Tibial artery (tissue), 4 donors: ENCODE measurements around the gene BRICD5.

Experiments used
- DNase-seq, 2 donors: peaks; one replicate each; pipeline ENCODE4 v3.0.0-alpha.2; 2019
- H3K27ac ChIP-seq, 2 donors: fragments of 200-600 bp; sonication (generic) in 1 of 2; 1 replicate in 1 of 2; 2 replicates in 1 of 2; pipeline ENCODE4 v1.5.1; 2018 to 2019; ENCODE audit warnings: mild to moderate bottlenecking in 1 of 2
- H3K27me3 ChIP-seq, 2 donors: fragments of 200-600 bp; sonication (generic) in 1 of 2; one replicate each; pipeline versions ENCODE4 v1.5.1 to v1.6.0; 2016 to 2019
- H3K36me3 ChIP-seq, 3 donors: fragments of 200-600 bp; sonication (generic) in 2 of 3; one replicate each; pipeline ENCODE4 v1.5.1; 2016 to 2019; ENCODE audit warnings: mild to moderate bottlenecking in 2 of 3
- H3K4me1 ChIP-seq, 4 donors: fragments of 200-600 bp; sonication (generic) in 2 of 4; 1 replicate in 3 of 4; 2 replicates in 1 of 4; pipeline ENCODE4 v1.5.1; 2016 to 2019
- H3K4me3 ChIP-seq, 2 donors: fragments of 200-600 bp; sonication (generic) in 1 of 2; 1 replicate in 1 of 2; 2 replicates in 1 of 2; pipeline ENCODE4 v1.5.1; 2018 to 2019; ENCODE audit warnings: mild to moderate bottlenecking in 2 of 2
- H3K9me3 ChIP-seq, 3 donors: fragments of 200-600 bp; sonication (generic) in 1 of 3; one replicate each; pipeline ENCODE4 v1.5.1; 2016 to 2019
- intact Hi-C: fragments of 100-400 bp; cut with DNase I; formaldehyde crosslinking; loops from one replicate; pipeline ENCODE4 v1.15.0; 2023; ENCODE audit warnings: low total_unique reads
- TF ChIP-seq, protein P1 (sequence below), 2 experiments: fragments of 200-600 bp in 1 of 2; fragments of 450-650 bp in 1 of 2; IDR thresholded peaks; one replicate each; pipeline ENCODE4 v1.5.1; 2017 to 2019; ENCODE audit warnings: antibody characterized with exemption in 2 of 2, mild to moderate bottlenecking in 1 of 2, moderate library complexity in 1 of 2

The BRICD5 gene

DNA sequence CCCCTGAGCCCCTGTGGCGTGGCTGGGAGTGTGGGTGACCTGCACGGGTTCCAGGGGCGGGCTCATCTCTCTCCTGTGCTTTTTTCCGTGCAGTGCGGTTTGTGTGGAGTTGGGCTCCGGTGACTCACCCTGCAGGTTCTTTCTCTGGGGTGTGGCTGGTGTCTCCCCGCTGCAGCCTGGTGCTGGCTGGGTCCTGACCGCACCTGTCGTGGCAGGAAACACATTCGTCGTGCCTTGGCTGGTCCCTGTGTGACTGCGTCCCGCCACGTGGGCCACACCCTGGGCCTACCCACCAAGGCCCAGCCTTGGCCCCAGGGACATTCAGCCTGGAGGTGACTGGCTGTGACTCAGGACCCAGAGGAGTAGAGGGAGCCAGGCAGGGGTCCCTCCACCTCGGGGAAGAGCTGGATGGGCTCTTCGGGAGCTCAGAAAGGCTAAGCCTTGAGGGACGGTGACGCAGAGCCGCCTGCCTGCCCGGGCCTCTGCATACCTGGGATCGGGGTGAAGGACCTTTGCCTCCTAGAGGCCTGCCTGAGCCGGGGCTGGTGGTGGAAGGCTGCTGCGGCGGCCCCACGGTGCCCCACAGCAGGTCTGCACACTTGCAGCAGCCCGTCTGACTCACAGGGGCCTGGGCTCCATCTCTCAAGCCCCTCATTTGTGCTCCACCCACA, 47.3 kb downstream of the BRICD5 start:
- intact Hi-C loops, result no loop called here
- Histone ChIP-seq H3K36me3 (peaks cover 13 to 32% (median 23%) of the 10 kb centered on the region in 3 donors), H3K27me3 (no peaks in the 10 kb centered on the region), H3K4me3 (no peak overlapping the region), H3K9me3 (no peaks in the 10 kb centered on the region), H3K27ac (no peak overlapping the region), H3K4me1 (peaks cover 0 to 54% (median 19%) of the 10 kb centered on the region in 4 donors)
- no peak for DNase-seq
- TF ChIP-seq, protein P1, sequence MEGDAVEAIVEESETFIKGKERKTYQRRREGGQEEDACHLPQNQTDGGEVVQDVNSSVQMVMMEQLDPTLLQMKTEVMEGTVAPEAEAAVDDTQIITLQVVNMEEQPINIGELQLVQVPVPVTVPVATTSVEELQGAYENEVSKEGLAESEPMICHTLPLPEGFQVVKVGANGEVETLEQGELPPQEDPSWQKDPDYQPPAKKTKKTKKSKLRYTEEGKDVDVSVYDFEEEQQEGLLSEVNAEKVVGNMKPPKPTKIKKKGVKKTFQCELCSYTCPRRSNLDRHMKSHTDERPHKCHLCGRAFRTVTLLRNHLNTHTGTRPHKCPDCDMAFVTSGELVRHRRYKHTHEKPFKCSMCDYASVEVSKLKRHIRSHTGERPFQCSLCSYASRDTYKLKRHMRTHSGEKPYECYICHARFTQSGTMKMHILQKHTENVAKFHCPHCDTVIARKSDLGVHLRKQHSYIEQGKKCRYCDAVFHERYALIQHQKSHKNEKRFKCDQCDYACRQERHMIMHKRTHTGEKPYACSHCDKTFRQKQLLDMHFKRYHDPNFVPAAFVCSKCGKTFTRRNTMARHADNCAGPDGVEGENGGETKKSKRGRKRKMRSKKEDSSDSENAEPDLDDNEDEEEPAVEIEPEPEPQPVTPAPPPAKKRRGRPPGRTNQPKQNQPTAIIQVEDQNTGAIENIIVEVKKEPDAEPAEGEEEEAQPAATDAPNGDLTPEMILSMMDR (IDR thresholded peaks at IDR 0.05), result no peak

DNA sequence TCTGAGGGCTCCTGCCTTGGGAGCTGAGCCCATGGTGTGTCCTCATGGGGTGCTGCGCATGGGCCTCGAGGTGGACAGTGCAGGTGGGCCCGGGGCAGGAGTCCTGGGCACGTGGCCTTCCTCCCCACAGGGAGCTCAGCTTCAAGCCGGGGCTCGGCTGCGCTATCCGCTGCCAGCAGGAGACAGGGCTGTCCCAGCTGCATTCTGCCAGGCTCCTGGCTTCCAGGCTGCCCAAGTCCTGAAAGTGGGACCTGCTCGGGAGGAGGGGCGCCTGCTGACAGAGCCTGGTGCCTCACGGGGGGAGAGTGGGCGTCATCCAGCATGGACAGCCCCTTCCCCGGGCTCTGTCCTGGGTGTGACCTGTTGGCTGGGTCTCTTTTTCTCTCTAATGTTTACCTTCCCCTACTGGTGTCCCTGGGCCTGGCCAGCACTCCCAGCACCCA, 48.0 kb downstream of the BRICD5 start:
- no peaks in the 10 kb centered on the region for H3K27me3 ChIP-seq
- H3K4me1 ChIP-seq, result peaks cover 0 to 60% (median 24%) of the 10 kb centered on the region in 4 donors
- no peaks in the 10 kb centered on the region for H3K9me3 ChIP-seq
- no peak for DNase-seq
- intact Hi-C loops, result no loop called here
- H3K27ac ChIP-seq, result no peak overlapping the region
- peaks cover 7 to 26% (median 16%) of the 10 kb centered on the region in 3 donors for H3K36me3 ChIP-seq
- TF ChIP-seq, protein P1 (IDR thresholded peaks at IDR 0.05), result no peak
- H3K4me3 ChIP-seq, result no peak overlapping the region

DNA sequence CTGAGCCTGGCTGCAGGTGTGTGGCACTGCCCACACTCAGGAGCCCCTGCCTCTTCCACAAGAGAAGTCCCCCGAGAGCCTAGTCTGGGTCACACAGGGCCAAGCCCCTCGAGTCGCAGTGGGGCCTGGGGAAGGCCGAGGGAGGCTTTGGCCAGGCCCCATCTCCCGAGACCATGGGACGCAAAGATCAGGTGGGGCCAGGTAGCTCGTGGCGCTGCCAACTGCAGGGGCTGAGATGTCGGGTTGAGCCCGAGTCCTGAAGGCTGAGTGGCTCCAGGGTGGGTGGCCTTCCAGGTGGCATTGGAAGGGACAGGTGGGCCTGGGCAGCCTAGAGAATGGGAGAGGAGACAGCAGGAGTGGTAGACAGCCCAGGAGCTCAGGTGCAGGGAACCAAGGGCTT, 48.8 kb downstream of the BRICD5 start:
- Histone ChIP-seq H3K9me3 (no peaks in the 10 kb centered on the region), H3K27me3 (no peaks in the 10 kb centered on the region), H3K36me3 (peaks cover 7 to 18% (median 9%) of the 10 kb centered on the region in 3 donors), H3K27ac (no peak overlapping the region), H3K4me1 (peaks cover 0 to 68% (median 32%) of the 10 kb centered on the region in 4 donors), H3K4me3 (no peak overlapping the region)
- TF ChIP-seq, protein P1 (IDR thresholded peaks at IDR 0.05), result no peak
- DNase-seq, result no peak
- intact Hi-C loops, result no loop called here

DNA sequence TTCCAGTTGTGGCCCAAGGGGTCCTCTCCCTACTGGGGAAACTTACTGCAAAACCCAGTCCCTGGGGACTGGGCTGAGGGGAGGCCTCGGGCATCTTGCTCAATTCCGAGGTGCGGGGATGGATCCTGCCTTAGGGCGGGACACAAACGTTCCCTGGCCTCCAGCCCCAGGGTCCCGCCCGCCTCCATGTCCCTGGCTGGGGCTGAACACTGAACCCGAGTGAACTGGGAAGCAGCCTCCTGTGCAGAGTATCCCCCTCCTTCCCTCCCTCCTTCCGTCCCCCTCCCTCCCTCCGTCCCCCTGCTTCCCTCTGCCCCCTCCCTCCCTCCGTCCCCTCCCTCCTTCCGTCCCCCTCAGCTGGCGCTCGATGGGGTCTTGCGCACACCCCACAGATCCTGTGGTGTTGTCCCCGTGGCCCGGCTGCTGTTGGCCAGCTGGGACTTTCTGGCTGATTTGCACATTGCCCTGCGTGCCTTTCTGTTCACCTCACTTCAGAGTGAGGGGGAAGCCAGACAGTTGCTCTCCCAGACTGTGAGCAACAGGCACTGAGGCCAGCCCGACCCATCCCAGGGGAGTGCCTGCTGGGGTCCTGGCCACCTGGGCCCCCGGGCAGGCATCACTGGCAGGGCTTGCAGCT, 49.6 kb downstream of the BRICD5 start:
- Histone ChIP-seq H3K9me3 (no peaks in the 10 kb centered on the region), H3K36me3 (peaks cover 0 to 9% (median 4%) of the 10 kb centered on the region in 3 donors), H3K27me3 (no peaks in the 10 kb centered on the region), H3K27ac (no peak overlapping the region), H3K4me1 (peaks cover 0 to 77% (median 41%) of the 10 kb centered on the region in 4 donors), H3K4me3 (no peak overlapping the region)
- DNase-seq, result peak in 1 of 2 donors; percentile 55
- intact Hi-C loops, result no loop called here
- TF ChIP-seq, protein P1 (IDR thresholded peaks at IDR 0.05), result no peak
